ENCODE measurements around the gene SPOCK2. TPM values are rescaled to one million over a fixed set of nuclear protein-coding genes. Genes with fewer than 3 reads are reported as not detected.

The SPOCK2 gene
- polyA plus RNA-seq, 3 donors = 0.20 to 1.6 (median 0.45) TPM

DNA sequence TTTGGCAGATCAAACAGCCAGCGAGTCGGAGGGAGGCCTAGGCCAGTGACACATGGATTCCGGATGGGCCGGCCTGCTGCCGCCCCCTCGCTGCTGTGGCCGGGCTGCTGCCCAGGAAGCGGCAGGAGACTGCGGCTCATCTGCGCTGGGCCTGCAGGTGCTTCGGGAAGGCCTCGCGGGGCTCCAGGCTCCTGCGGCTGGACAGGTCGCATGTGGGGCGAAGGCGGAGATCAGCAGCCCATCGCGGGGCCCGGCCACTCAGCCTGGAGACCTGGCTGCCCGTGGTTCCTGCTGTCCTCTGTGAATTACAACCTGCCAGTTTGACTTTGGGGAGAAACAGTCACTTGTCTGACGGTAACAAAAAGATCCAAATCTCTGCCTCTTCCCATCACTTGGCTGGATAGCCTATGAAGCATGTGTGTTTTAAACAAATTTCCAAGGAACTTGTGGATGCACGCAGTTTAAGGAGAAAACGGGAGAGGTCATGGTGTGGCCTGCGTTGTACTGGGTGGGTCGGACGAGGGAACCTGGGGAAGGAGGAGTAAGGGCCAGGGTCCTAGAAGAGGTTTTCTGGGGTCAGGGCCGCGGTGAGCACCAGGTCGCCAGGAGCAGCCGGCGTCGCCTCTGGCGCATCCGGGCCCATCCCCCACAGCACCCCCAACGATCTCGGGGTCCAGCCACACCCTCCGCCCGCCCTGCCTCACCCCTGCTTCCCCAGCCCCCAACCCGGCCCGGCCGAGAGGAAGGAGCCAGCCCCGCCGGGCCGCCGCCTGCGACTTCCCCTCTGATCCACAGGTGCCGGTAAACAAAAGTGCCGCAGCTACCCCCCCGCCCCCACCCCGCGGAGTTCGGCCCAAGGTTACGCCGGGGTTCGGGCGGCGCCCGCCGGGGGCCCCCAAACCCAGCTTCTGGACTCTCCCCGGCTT lies 1.6 kb downstream of the SPOCK2 start:
- Histone ChIP-seq H3K4me1 (ENCODE audit: control insufficient read depth in 1 of 2, insufficient read depth in 2 of 2, low read length in 2 of 2) (peaks cover 33 to 34% of the 10 kb centered on the region in 2 donors), H3K4me2 (replicated peaks; ENCODE audit: extremely low read depth, low read length, poor library complexity, severe bottlenecking) (peak overlapping the region; percentile 72), H3K4me3 (replicated peaks in 1 of 3; ENCODE audit: low read depth in 2 of 3, low read length in 3 of 3) (peak overlapping the region; percentile 4 to 60 (median 30)), H3K9me3 (replicated peaks in 1 of 2; ENCODE audit: control insufficient read depth in 1 of 2, insufficient read depth in 1 of 2, low read length in 2 of 2) (no peaks in the 10 kb centered on the region), H3K79me2 (ENCODE audit: insufficient read depth, low read length) (no peaks in the 10 kb centered on the region), H3K27me3 (ENCODE audit: control insufficient read depth in 2 of 2, insufficient read depth in 2 of 2, low read length in 2 of 2) (peaks cover 25 to 35% of the 10 kb centered on the region in 2 donors), H3K27ac (ENCODE audit: low read depth in 1 of 2, low read length in 2 of 2) (no peak overlapping the region), H3K36me3 (replicated peaks in 1 of 2; ENCODE audit: control insufficient read depth in 1 of 2, insufficient read depth in 2 of 2, low read length in 2 of 2) (no peaks in the 10 kb centered on the region), H4K20me1 (ENCODE audit: insufficient read depth, low read length) (no peaks in the 10 kb centered on the region), H3K9ac (ENCODE audit: insufficient read depth, low read length, poor library complexity, severe bottlenecking) (peak overlapping the region; percentile 36), H2AFZ (ENCODE audit: insufficient read depth, low read depth, low read length, poor library complexity, severe bottlenecking) (peak overlapping the region; percentile 67)
- H3K4me3 Mint-ChIP-seq = peak overlapping the region; percentile 74 to 88
- peaks cover 0 to 25% (median 6%) of the 10 kb centered on the region in 7 donors for H3K9me3 Mint-ChIP-seq
- H3K36me3 Mint-ChIP-seq = peaks cover 4 to 14% of the 10 kb centered on the region in 2 donors
- TF ChIP-seq, protein P1, sequence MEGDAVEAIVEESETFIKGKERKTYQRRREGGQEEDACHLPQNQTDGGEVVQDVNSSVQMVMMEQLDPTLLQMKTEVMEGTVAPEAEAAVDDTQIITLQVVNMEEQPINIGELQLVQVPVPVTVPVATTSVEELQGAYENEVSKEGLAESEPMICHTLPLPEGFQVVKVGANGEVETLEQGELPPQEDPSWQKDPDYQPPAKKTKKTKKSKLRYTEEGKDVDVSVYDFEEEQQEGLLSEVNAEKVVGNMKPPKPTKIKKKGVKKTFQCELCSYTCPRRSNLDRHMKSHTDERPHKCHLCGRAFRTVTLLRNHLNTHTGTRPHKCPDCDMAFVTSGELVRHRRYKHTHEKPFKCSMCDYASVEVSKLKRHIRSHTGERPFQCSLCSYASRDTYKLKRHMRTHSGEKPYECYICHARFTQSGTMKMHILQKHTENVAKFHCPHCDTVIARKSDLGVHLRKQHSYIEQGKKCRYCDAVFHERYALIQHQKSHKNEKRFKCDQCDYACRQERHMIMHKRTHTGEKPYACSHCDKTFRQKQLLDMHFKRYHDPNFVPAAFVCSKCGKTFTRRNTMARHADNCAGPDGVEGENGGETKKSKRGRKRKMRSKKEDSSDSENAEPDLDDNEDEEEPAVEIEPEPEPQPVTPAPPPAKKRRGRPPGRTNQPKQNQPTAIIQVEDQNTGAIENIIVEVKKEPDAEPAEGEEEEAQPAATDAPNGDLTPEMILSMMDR (IDR thresholded peaks at IDR 0.05) = no peak
- intact Hi-C loops (cut with micrococcal nuclease) = no loop called here
- WGBS (ENCODE audit: insufficient coverage) = 44% methylated on average over 48 of the region's 61 CpGs
- H3K27ac Mint-ChIP-seq = no peak overlapping the region
- peaks cover 48% of the 10 kb centered on the region for H3K4me1 Mint-ChIP-seq
- peak; percentile 12 to 31 (median 24) for DNase-seq
- peaks cover 34 to 43% (median 36%) of the 10 kb centered on the region in 3 donors for H3K27me3 Mint-ChIP-seq (ENCODE audit: low read depth in 3 of 3)

GRCh38 chr10:72085864-72086465 lies 2.4 kb downstream of the SPOCK2 start:
- Mint-ChIP-seq H3K27ac (no peak overlapping the region), H3K36me3 (peaks cover 4 to 14% of the 10 kb centered on the region in 2 donors), H3K27me3 (ENCODE audit: low read depth in 3 of 3) (peaks cover 34 to 43% (median 36%) of the 10 kb centered on the region in 3 donors), H3K4me3 (peak overlapping the region; percentile 38 to 72), H3K9me3 (peaks cover 0 to 27% (median 6%) of the 10 kb centered on the region in 7 donors), H3K4me1 (peaks cover 40% of the 10 kb centered on the region)
- Histone ChIP-seq H3K9ac (ENCODE audit: insufficient read depth, low read length, poor library complexity, severe bottlenecking) (no peak overlapping the region), H3K36me3 (replicated peaks in 1 of 2; ENCODE audit: control insufficient read depth in 1 of 2, insufficient read depth in 2 of 2, low read length in 2 of 2) (no peaks in the 10 kb centered on the region), H3K4me3 (replicated peaks in 1 of 3; ENCODE audit: low read depth in 2 of 3, low read length in 3 of 3) (no peak overlapping the region), H3K4me1 (ENCODE audit: control insufficient read depth in 1 of 2, insufficient read depth in 2 of 2, low read length in 2 of 2) (peaks cover 29 to 34% of the 10 kb centered on the region in 2 donors), H3K79me2 (ENCODE audit: insufficient read depth, low read length) (no peaks in the 10 kb centered on the region), H3K27ac (ENCODE audit: low read depth in 1 of 2, low read length in 2 of 2) (no peak overlapping the region), H4K20me1 (ENCODE audit: insufficient read depth, low read length) (no peaks in the 10 kb centered on the region), H3K4me2 (replicated peaks; ENCODE audit: extremely low read depth, low read length, poor library complexity, severe bottlenecking) (no peak overlapping the region), H3K9me3 (replicated peaks in 1 of 2; ENCODE audit: control insufficient read depth in 1 of 2, insufficient read depth in 1 of 2, low read length in 2 of 2) (no peaks in the 10 kb centered on the region), H3K27me3 (ENCODE audit: control insufficient read depth in 2 of 2, insufficient read depth in 2 of 2, low read length in 2 of 2) (peaks cover 25 to 35% of the 10 kb centered on the region in 2 donors), H2AFZ (ENCODE audit: insufficient read depth, low read depth, low read length, poor library complexity, severe bottlenecking) (no peak overlapping the region)
- DNase-seq = no peak
- intact Hi-C loops (cut with micrococcal nuclease) = no loop called here
- no CpG with 5 or more reads among the region's 1 CpG for whole genome bisulfite sequencing (ENCODE audit: insufficient coverage)
- TF ChIP-seq, protein P1 (IDR thresholded peaks at IDR 0.05) = no peak
